ENCODE results near the gene SMARCA1. TPM values are rescaled to one million over a fixed set of nuclear protein-coding genes. Genes with fewer than 3 reads are reported as not detected.

The SMARCA1 gene
- polyA plus RNA-seq, 3 donors, result 0.03 to 0.13 TPM; not detected in 1

GRCh38 chrX:129472116-129472515, 51.2 kb downstream of the SMARCA1 start:
- no CpG with 5 or more reads among the region's 1 CpG for WGBS (ENCODE audit: insufficient coverage)
- intact Hi-C loops (cut with micrococcal nuclease), result no loop called here
- Histone ChIP-seq H2AFZ (ENCODE audit: insufficient read depth, low read depth, low read length, poor library complexity, severe bottlenecking) (no peak overlapping the region), H3K79me2 (ENCODE audit: insufficient read depth, low read length) (no peaks in the 10 kb centered on the region), H3K36me3 (replicated peaks in 1 of 2; ENCODE audit: control insufficient read depth in 1 of 2, insufficient read depth in 2 of 2, low read length in 2 of 2) (no peaks in the 10 kb centered on the region), H3K9ac (ENCODE audit: insufficient read depth, low read length, poor library complexity, severe bottlenecking) (no peak overlapping the region), H3K27me3 (ENCODE audit: control insufficient read depth in 2 of 2, insufficient read depth in 2 of 2, low read length in 2 of 2) (no peaks in the 10 kb centered on the region), H3K27ac (ENCODE audit: low read depth in 1 of 2, low read length in 2 of 2) (no peak overlapping the region), H3K9me3 (replicated peaks in 1 of 2; ENCODE audit: control insufficient read depth in 1 of 2, insufficient read depth in 1 of 2, low read length in 2 of 2) (no peaks in the 10 kb centered on the region), H3K4me3 (replicated peaks in 1 of 3; ENCODE audit: low read depth in 2 of 3, low read length in 3 of 3) (no peak overlapping the region), H4K20me1 (ENCODE audit: insufficient read depth, low read length) (no peaks in the 10 kb centered on the region), H3K4me2 (replicated peaks; ENCODE audit: extremely low read depth, low read length, poor library complexity, severe bottlenecking) (no peak overlapping the region), H3K4me1 (ENCODE audit: control insufficient read depth in 1 of 2, insufficient read depth in 2 of 2, low read length in 2 of 2) (no peaks in the 10 kb centered on the region)
- no peak for DNase-seq
- Mint-ChIP-seq H3K36me3 (no peaks in the 10 kb centered on the region), H3K27ac (no peak overlapping the region), H3K27me3 (ENCODE audit: low read depth in 3 of 3) (peaks cover 0 to 3% (median 2%) of the 10 kb centered on the region in 3 donors), H3K4me3 (no peak overlapping the region), H3K4me1 (no peaks in the 10 kb centered on the region), H3K9me3 (no peaks in the 10 kb centered on the region)
- TF ChIP-seq CTCF (IDR thresholded peaks at IDR 0.05), result no peak

- no peak overlapping the region for H3K4me3 Mint-ChIP-seq
- H3K27ac Mint-ChIP-seq, result no peak overlapping the region
- H3K36me3 Mint-ChIP-seq, result no peaks in the 10 kb centered on the region
- intact Hi-C loops (cut with micrococcal nuclease), result no loop called here
- H3K27me3 Mint-ChIP-seq (ENCODE audit: low read depth in 3 of 3), result peaks cover 0 to 2% (median 0%) of the 10 kb centered on the region in 3 donors
- H3K79me2 ChIP-seq (ENCODE audit: insufficient read depth, low read length), result no peaks in the 10 kb centered on the region
- no peaks in the 10 kb centered on the region for H3K36me3 ChIP-seq (replicated peaks in 1 of 2; ENCODE audit: control insufficient read depth in 1 of 2, insufficient read depth in 2 of 2, low read length in 2 of 2)
- H3K9me3 Mint-ChIP-seq, result no peaks in the 10 kb centered on the region
- H3K4me2 ChIP-seq (replicated peaks; ENCODE audit: extremely low read depth, low read length, poor library complexity, severe bottlenecking), result no peak overlapping the region
- no CpG with 5 or more reads among the region's 3 CpGs for WGBS (ENCODE audit: insufficient coverage)
- no peak overlapping the region for H3K27ac ChIP-seq (ENCODE audit: low read depth in 1 of 2, low read length in 2 of 2)
- no peaks in the 10 kb centered on the region for H3K4me1 ChIP-seq (ENCODE audit: control insufficient read depth in 1 of 2, insufficient read depth in 2 of 2, low read length in 2 of 2)
- H3K9me3 ChIP-seq (replicated peaks in 1 of 2; ENCODE audit: control insufficient read depth in 1 of 2, insufficient read depth in 1 of 2, low read length in 2 of 2), result no peaks in the 10 kb centered on the region
- no peaks in the 10 kb centered on the region for H4K20me1 ChIP-seq (ENCODE audit: insufficient read depth, low read length)
- H3K9ac ChIP-seq (ENCODE audit: insufficient read depth, low read length, poor library complexity, severe bottlenecking), result no peak overlapping the region
- no peaks in the 10 kb centered on the region for H3K4me1 Mint-ChIP-seq
- no peak for DNase-seq
- no peak overlapping the region for H3K4me3 ChIP-seq (replicated peaks in 1 of 3; ENCODE audit: low read depth in 2 of 3, low read length in 3 of 3)
- TF ChIP-seq CTCF (IDR thresholded peaks at IDR 0.05), result no peak
- H2AFZ ChIP-seq (ENCODE audit: insufficient read depth, low read depth, low read length, poor library complexity, severe bottlenecking), result no peak overlapping the region
- H3K27me3 ChIP-seq (ENCODE audit: control insufficient read depth in 2 of 2, insufficient read depth in 2 of 2, low read length in 2 of 2), result no peaks in the 10 kb centered on the region
Measured at GRCh38 chrX:129462707-129463106, 60.6 kb downstream of the SMARCA1 start.

Measured in CD14-positive monocyte (primary cell).